GM12874 (cell line): Measurements from ENCODE around the gene GADD45B.

Source experiments
- TF ChIP-seq, protein P1 (sequence below): IDR thresholded peaks from 2 replicates; pipeline ENCODE4 v1.5.1; 2011; ENCODE audit warnings: low read depth, mild to moderate bottlenecking, control low read depth, low read length, moderate library complexity; ENCODE audit not compliant: insufficient read depth

Gene GADD45B, protein sequence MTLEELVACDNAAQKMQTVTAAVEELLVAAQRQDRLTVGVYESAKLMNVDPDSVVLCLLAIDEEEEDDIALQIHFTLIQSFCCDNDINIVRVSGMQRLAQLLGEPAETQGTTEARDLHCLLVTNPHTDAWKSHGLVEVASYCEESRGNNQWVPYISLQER

GRCh38 chr19:2475702-2476450 is at the start of gene GADD45B:
Gene GADD45B, plus strand, starts transcription at chr19:2476127. Its CDS starts 232 bp downstream, at chr19:2476359.
- TF ChIP-seq, protein P1, sequence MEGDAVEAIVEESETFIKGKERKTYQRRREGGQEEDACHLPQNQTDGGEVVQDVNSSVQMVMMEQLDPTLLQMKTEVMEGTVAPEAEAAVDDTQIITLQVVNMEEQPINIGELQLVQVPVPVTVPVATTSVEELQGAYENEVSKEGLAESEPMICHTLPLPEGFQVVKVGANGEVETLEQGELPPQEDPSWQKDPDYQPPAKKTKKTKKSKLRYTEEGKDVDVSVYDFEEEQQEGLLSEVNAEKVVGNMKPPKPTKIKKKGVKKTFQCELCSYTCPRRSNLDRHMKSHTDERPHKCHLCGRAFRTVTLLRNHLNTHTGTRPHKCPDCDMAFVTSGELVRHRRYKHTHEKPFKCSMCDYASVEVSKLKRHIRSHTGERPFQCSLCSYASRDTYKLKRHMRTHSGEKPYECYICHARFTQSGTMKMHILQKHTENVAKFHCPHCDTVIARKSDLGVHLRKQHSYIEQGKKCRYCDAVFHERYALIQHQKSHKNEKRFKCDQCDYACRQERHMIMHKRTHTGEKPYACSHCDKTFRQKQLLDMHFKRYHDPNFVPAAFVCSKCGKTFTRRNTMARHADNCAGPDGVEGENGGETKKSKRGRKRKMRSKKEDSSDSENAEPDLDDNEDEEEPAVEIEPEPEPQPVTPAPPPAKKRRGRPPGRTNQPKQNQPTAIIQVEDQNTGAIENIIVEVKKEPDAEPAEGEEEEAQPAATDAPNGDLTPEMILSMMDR = no peak

GRCh38 chr19:2426611-2427428 is 49.1 kb upstream of the GADD45B start:
- TF ChIP-seq, protein P1 = no peak

DNA sequence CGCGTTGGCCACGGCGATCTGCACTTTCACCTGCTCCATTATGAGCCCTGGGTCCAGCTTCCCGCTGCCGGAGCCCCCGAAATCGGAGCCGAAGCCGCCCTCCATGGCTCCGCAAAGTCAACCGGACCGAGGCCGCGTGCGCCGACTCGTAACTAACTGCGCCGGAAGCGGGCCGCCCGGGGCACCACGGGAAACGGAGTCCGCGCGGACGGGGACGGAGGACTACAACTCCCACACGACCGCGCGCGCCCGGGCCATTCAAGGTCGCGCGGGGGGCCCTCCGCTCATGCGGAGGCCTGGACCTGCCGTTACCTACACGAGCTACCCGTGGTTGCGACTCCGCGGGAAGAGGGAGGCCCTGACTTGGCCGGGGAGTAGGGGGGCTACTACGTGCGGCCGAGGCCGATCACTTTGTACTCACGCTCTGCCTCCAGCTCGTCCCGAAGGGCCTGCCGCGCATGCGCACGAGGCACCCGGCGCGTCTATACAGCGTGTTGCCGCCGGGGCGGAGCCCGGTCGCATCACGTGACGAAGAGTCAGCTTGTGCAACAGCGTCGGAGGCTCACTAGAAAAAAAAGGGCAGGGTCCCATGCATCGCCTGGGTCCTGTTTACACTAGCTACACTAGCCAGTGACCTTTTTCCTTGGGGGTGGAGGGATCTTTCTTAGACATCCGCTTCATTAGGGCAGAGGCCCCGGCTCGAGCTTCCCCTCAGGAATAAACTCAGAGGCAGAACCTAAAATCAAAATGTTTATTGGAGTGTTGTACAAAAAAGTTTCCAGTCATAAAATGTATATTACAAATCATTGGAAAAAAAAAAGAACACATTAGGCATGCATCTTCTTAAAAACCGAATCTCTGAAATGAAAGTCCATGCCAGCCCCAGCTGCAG is 48.3 kb upstream of the GADD45B start, which contains the start of gene TIMM13:
TSS of gene TIMM13 (minus strand) at position 158 of the 892 bp plus-strand sequence. CDS start at position 105, 53 bp downstream.
- TF ChIP-seq, protein P1 = no peak

- TF ChIP-seq, protein P1 = no peak
Measured at GRCh38 chr19:2428321-2428690, 47.6 kb upstream of the GADD45B start.

- TF ChIP-seq, protein P1 = no peak
Measured at GRCh38 chr19:2428756-2429711, 46.9 kb upstream of the GADD45B start.

- TF ChIP-seq, protein P1 = no peak
Measured at GRCh38 chr19:2429917-2430535, 45.9 kb upstream of the GADD45B start.
